GM18867 (cell line): ENCODE data around the gene UNC5C.

Experiments used
- ATAC-seq: cut with Tn5 transposase; IDR thresholded peaks from one replicate; pipeline ENCODE4 v1.9.1; 2021; ENCODE audit warnings: mild to moderate bottlenecking, moderate library complexity; ENCODE audit not compliant: unreplicated experiment

Gene UNC5C

DNA sequence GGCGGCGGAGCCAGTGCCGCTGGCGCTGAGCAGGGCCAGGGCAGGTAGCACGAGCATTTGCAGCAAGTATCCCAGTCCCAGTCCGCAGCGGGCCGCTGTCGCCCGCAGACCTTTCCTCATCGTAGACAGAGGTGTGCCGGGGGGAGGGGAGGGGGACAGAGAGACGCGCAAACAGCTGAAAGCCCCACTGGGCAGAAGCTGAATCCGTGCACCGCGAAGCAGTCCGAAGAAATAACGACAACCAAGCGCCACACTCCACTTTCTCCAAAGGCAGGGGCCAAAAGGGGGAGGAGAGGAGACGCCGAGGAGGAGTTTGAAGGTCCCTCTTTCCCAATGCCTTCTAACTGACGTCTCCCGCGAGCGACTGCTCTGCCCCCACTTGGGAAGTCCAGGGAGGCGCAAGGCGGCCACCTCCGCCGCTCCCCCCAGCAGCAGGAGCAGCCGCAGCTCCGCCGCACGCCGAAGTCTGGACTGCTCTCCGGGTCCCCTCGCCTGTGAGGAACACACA, at the start of gene UNC5C:
UNC5C (minus strand) TSS at position 236 of the 508 bp plus-strand sequence.
- no peak for ATAC-seq

GRCh38 chr4:95596676-95597075, 47.9 kb upstream of the UNC5C start:
- ATAC-seq, result no peak

GRCh38 chr4:95594629-95595028, 45.9 kb upstream of the UNC5C start:
- no peak for ATAC-seq

DNA sequence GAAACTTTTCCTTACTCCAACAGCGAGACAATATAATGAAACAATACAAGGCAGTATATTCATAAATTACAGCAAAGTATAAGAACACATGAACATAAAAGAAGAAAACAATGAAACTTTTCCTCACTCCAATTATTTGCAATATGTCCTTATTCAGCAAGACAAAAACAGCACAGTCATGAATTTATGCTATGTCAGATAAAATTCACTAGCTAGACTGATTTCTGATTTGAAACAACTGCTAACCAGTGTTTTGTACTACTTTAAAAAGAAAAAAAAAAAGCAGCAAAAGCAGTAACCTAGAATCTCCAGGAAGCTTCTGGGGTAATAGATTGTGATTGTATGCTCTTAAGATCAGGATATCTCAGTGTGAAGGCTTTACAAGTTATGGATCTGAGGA, 45.2 kb upstream of the UNC5C start:
- no peak for ATAC-seq

- no peak for ATAC-seq
Measured at GRCh38 chr4:95591278-95591677, 42.5 kb upstream of the UNC5C start.

- no peak for ATAC-seq
Measured at GRCh38 chr4:95590615-95591014, 41.8 kb upstream of the UNC5C start.

- no peak for ATAC-seq
Measured at GRCh38 chr4:95585016-95585695, 36.4 kb upstream of the UNC5C start.

DNA sequence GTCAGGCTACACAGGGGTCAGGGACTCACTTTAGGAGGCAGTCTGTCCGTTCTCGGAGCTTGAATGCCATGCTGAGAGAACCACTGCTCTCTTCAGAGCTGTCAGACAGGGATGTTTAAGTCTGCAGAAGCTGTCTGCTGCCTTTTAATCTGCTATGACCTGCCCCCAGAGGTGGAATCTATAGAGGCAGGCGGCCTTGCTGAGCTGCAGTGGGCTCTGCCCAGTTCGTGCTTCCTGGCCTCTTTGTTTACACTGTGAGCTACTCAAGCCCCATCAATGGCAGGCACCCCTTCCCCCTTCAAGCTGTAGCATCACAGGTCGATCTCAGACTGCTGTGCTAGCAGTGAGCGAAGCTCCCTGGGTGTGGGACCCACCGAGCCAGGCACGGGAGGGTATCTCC, 31.5 kb upstream of the UNC5C start:
- no peak for ATAC-seq

DNA sequence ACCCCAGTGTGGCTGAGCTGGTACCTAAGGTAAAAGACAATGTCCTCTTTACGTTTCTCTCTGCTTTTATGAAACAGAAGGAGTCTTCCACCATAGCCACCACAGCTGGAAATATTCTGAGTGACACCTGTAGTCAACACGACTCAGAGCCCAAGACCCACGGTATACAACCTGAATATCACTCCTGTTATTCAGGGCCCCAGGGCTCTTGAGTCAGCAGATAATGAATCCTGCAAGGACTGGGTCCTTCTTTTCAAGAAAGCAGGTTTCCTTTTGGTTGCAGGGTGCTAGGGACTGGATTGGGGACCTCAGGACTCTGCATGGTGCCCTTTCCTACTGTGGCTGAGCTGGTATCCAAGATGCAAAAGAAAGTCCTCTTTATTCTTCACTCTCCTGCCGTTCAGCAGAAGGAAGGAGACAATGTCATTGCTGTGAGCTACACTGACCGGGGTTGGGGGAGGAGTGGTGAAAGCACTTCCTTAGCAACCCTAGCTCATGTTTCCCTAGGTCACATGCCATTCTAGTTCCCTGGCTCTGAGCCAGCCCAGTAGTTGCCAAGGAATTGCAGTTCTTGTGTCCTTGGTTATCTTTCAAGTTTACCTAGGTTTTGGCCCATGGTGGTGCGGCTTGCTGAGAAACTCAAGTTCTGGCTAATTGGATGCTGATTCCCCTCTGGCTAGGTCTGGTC, 23.7 kb upstream of the UNC5C start:
- ATAC-seq, result no peak

GRCh38 chr4:95571577-95571976, 22.8 kb upstream of the UNC5C start:
- no peak for ATAC-seq

- no peak for ATAC-seq
Measured at GRCh38 chr4:95563638-95564337, 15.0 kb upstream of the UNC5C start.

DNA sequence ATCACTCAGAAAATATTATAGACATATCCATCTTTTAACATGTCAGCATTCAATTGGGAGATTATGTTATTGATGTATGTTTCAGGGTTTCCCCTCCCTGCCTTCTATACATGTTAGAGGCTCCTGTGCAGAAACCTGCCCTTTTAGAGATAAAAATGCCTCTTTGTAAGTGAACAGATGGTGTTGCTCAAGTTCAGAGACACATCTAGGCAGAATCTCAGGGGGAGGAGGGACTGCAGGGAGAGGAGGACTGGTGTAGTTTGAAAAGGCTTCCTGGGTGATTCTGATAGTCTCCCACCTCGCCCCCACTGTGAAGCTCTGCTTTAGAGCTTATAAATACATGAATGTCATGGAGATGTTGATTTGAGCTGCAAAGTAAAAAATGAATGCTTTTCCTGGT, 12.0 kb upstream of the UNC5C start:
- ATAC-seq, result no peak

DNA sequence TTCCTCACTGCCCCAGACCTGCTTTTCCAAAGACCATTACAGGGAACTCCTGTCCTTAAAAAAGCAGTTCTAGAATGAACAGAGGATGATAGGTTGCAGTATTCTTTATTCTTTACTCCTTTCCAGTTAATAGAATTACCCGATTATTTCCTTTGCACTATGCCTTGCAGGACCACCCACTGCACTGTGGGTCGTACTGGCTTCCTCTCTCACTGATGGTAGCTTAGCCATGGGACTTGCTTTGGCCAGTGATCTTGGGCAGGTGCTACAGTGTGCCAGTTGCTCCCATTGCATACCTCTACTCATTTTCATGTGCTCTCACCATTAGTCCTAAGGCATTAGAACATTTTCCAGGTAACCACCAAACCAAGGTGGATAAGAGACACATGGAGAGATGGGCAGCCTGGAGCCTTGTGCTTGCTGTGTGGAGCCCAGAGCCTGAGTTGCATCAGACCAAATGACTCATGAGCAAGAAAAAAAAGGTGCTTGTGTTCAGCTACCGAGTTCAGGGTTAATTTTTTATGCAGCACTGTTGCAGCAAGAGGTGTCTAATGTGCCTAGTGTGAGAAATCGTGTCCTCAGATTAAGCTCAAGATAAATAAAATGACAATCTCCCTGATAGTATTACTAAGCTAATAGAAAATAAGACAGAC, 7.6 kb upstream of the UNC5C start:
- no peak for ATAC-seq

- ATAC-seq, result no peak
Measured at GRCh38 chr4:95552942-95553550, 4.3 kb upstream of the UNC5C start.

- ATAC-seq, result no peak
Measured at GRCh38 chr4:95551653-95552052, 2.9 kb upstream of the UNC5C start.

DNA sequence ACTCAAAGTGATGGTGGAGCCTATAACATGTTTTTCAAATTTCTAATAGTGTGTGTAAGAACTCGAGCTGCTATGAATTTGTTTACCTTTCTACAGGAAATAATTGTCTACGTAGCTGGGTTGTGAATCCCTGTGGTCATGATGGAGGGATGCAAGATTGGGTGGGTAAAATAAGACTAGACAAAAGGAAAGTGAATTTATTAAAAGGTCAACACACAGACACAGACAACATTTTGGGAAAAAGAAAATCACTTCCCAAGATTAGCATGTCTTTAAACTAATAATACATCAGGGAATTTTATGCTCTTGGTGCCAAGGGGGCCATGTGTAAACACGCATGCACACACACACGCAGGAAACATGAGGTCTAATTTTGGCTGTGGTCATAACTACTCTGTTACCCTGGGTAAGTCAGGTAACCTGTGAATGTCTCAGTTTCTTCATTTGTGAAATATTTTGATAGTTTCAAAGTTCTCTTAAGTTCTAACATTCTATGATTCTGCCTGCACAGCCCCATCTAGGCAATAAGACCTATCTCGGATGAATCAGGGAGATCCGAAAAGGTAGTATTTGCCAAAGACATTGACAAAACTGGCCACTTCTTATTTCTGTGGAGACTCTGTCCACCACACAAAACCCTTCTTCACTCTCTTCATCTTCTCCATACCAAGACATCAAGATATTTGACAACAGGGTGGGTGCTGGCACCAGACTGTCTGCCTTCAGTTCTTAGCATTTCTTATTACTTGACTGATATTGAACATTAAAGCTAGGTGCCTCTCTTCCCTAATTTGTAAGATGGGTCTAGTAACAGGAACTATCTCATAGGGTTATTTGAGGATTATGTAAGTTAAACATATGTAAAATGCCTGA, 1.6 kb upstream of the UNC5C start:
- ATAC-seq, result no peak

- peak; percentile 88 for ATAC-seq
Measured at GRCh38 chr4:95549246-95550114, 707 bp upstream of the UNC5C start.

GRCh38 chr4:95547715-95548471, 880 bp downstream of the UNC5C start:
- ATAC-seq, result no peak
